KMS-11 (cell line): ENCODE results near the gene GDI2.
"Not testable (repeated sequence)": the region's sequence is repeated elsewhere in the genome, so short reads cannot be mapped to it uniquely, and the experiment has no call there.

Experiments
- H2AFZ ChIP-seq: fragments of 200-600 bp; sonication (generic); 2 replicates; pipeline ENCODE4 v1.6.1; 2016; ENCODE audit warnings: antibody characterized with exemption, mixed run types, low read depth
- H3K27ac ChIP-seq: fragments of 200-600 bp; sonication (generic); 2 replicates; pipeline ENCODE4 v1.6.1; 2016; ENCODE audit warnings: mild to moderate bottlenecking, mixed run types
- H3K27me3 ChIP-seq: fragments of 200-600 bp; sonication (generic); 2 replicates; pipeline ENCODE4 v1.6.1; 2017; ENCODE audit warnings: mild to moderate bottlenecking, low read depth, mixed run types, moderate library complexity; ENCODE audit not compliant: insufficient read depth
- H3K36me3 ChIP-seq: fragments of 200-600 bp; sonication (generic); 2 replicates; pipeline ENCODE4 v1.6.1; 2017; ENCODE audit warnings: mild to moderate bottlenecking, mixed run types; ENCODE audit not compliant: insufficient read depth
- H3K4me1 ChIP-seq: fragments of 200-600 bp; sonication (generic); 2 replicates; pipeline ENCODE4 v1.6.1; 2016; ENCODE audit warnings: mild to moderate bottlenecking, low read depth, mixed run types; ENCODE audit not compliant: poor library complexity, severe bottlenecking
- H3K4me2 ChIP-seq: fragments of 200-600 bp; sonication (generic); 2 replicates; pipeline ENCODE4 v1.7.0; 2016; ENCODE audit warnings: mild to moderate bottlenecking, mixed run types
- H3K4me3 ChIP-seq: fragments of 200-600 bp; sonication (generic); IDR thresholded peaks from 2 replicates; pipeline ENCODE4 v1.6.1; 2017; ENCODE audit warnings: low read depth, low read length, mixed read lengths; ENCODE audit not compliant: insufficient read depth
- H3K79me2 ChIP-seq: fragments of 200-600 bp; sonication (generic); 2 replicates; pipeline ENCODE4 v1.6.1; 2016; ENCODE audit warnings: low read depth, mixed run types; ENCODE audit not compliant: insufficient read depth
- H3K9ac ChIP-seq: fragments of 200-600 bp; sonication (generic); 2 replicates; pipeline ENCODE4 v1.6.1; 2016; ENCODE audit warnings: mild to moderate bottlenecking, mixed run types
- H4K20me1 ChIP-seq: fragments of 200-600 bp; sonication (generic); 2 replicates; pipeline ENCODE4 v1.6.1; 2016; ENCODE audit warnings: mild to moderate bottlenecking, mixed run types; ENCODE audit not compliant: insufficient read depth
- TF ChIP-seq, protein P1 (sequence below): fragments of 200-600 bp; sonication (generic); conservative IDR thresholded peaks from 2 replicates; pipeline ENCODE4 v1.6.1; 2017; ENCODE audit warnings: low read depth, mild to moderate bottlenecking, antibody characterized with exemption, low read length, moderate library complexity, mixed read lengths

GDI2 gene

DNA sequence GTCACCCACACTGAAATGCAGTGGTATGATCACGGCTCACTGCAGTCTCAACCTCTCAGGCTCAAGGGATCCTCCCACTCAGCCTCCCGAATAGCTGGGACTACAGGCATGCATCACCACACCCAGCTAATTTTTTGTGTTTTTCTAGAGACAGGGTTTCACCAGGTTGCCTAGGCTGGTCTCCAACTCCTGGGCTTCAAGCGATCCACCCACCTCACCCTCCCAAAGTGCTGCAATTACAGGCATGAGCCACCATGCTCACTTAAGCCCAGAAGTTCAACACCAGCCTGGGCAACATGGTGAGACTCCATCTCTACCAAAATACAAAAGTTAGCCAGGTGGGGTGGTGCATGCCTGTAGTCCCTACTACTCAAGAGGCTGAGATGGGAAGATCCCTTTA lies 33.5 kb downstream of the GDI2 start:
- H3K4me3 ChIP-seq = no peak overlapping the region
- no peak overlapping the region for H2AFZ ChIP-seq
- H3K9ac ChIP-seq = no peak overlapping the region
- peaks cover 24% of the 10 kb centered on the region; the same call in 1 of the 2 replicates for H4K20me1 ChIP-seq
- H3K27me3 ChIP-seq = no peaks in the 10 kb centered on the region
- H3K79me2 ChIP-seq = peaks cover 81% of the 10 kb centered on the region
- TF ChIP-seq, protein P1, sequence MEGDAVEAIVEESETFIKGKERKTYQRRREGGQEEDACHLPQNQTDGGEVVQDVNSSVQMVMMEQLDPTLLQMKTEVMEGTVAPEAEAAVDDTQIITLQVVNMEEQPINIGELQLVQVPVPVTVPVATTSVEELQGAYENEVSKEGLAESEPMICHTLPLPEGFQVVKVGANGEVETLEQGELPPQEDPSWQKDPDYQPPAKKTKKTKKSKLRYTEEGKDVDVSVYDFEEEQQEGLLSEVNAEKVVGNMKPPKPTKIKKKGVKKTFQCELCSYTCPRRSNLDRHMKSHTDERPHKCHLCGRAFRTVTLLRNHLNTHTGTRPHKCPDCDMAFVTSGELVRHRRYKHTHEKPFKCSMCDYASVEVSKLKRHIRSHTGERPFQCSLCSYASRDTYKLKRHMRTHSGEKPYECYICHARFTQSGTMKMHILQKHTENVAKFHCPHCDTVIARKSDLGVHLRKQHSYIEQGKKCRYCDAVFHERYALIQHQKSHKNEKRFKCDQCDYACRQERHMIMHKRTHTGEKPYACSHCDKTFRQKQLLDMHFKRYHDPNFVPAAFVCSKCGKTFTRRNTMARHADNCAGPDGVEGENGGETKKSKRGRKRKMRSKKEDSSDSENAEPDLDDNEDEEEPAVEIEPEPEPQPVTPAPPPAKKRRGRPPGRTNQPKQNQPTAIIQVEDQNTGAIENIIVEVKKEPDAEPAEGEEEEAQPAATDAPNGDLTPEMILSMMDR = no peak
- H3K27ac ChIP-seq = no peak overlapping the region
- peaks cover 19% of the 10 kb centered on the region; the same call in 1 of the 2 replicates for H3K36me3 ChIP-seq
- H3K4me2 ChIP-seq = no peak overlapping the region
- H3K4me1 ChIP-seq = peaks cover 24% of the 10 kb centered on the region

DNA sequence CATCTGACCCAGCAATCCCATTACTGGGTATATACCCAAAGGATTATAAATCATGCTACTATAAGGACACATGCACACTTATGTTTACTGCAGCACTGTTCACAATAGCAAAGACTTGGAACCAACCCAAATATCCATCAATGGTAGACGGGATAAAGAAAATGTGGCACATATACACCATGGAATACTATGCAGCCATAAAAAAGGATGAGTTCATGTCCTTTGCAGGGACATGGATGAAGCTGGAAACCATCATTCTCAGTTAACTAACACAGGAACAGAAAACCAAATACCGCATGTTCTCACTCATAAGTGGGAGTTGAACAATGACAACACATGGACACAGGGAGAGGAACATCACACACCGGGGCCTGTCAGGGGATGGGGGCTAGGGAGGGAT lies 35.5 kb downstream of the GDI2 start:
- not testable (repeated sequence) for H3K9ac ChIP-seq, H3K36me3 ChIP-seq, H3K27me3 ChIP-seq, H2AFZ ChIP-seq, H3K4me2 ChIP-seq, H3K27ac ChIP-seq, H3K4me3 ChIP-seq
- Histone ChIP-seq H3K4me1 (peaks cover 11% of the 10 kb centered on the region), H3K79me2 (peaks cover 78% of the 10 kb centered on the region), H4K20me1 (peaks cover 29% of the 10 kb centered on the region; the same call in 1 of the 2 replicates)

DNA sequence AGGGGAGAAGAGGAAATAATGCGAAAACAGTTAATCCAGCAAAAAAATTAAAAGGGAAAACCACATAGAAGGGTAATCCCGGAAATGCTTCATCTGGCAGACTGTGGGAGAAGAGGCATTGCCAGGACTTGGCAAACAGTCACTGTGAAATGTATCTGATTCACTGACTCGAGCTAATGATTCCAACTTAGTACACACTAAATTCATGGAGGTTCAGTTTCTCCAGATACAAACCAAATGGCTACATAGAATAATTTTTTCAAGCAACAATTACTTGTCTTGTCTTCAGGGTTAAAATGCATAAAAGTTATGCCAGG lies 36.4 kb downstream of the GDI2 start:
- H3K79me2 ChIP-seq = peaks cover 69% of the 10 kb centered on the region

DNA sequence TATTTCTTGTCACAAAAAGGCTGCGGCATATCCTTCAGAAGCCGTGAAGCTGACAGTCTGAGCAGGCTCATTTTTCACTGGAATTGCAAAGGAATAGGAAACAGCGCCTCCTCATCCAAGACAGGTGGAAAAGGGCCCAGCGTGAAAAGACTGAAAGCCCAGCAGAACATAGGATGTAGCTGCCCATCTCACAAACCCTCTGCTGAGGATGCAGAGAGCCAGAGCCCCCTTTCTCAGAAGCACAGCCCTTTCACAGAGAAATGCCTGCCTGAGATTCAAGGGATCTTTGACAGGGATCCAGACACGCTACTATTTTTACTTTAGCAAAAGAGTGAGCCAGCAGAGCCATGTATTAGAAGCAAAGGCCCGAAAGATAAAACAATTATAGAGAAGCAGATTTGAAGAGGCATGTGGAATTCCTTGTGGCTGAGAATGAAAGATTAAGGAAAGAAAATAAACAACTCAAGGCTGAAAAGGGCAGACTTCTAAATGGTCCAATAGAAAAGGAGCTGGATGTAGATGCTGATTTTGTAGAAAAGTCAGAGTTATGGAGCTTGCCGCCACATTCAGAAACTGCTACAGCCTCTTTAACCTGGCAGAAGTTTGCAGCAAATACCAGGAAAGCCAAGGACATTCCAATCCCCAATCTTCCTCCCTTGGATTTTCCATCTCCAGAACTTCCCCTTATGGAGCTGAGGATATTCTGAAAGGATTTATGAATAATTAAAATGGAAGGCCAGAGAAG lies 36.9 kb downstream of the GDI2 start:
- no peak overlapping the region for H3K4me2 ChIP-seq

More for the DNA sequence above, 36.4 kb downstream of the GDI2 start:
- Histone ChIP-seq H3K36me3 (0 out of 2 replicates have a peak, but pooled peaks cover 6% of the 10 kb centered on the region), H3K4me1 (peaks cover 2% of the 10 kb centered on the region), H4K20me1 (peaks cover 25% of the 10 kb centered on the region; the same call in 1 of the 2 replicates), H3K9ac (no peak overlapping the region), H3K4me3 (no peak overlapping the region), H2AFZ (no peak overlapping the region), H3K27me3 (no peaks in the 10 kb centered on the region), H3K4me2 (no peak overlapping the region), H3K27ac (no peak overlapping the region)
- TF ChIP-seq, protein P1 = no peak

More for the DNA sequence above, 36.9 kb downstream of the GDI2 start:
- no peaks in the 10 kb centered on the region for H3K4me1 ChIP-seq
- H3K27ac ChIP-seq = no peak overlapping the region
- peaks cover 65% of the 10 kb centered on the region for H3K79me2 ChIP-seq
- H3K36me3 ChIP-seq = 0 out of 2 replicates have a peak, but pooled peaks cover 6% of the 10 kb centered on the region
- no peaks in the 10 kb centered on the region for H3K27me3 ChIP-seq
- TF ChIP-seq, protein P1 = no peak
- H2AFZ ChIP-seq = no peak overlapping the region
- H4K20me1 ChIP-seq = peaks cover 25% of the 10 kb centered on the region; the same call in 1 of the 2 replicates
- no peak overlapping the region for H3K9ac ChIP-seq
- no peak overlapping the region for H3K4me3 ChIP-seq
